ENCODE measurements around the gene MYO15A.

DNA sequence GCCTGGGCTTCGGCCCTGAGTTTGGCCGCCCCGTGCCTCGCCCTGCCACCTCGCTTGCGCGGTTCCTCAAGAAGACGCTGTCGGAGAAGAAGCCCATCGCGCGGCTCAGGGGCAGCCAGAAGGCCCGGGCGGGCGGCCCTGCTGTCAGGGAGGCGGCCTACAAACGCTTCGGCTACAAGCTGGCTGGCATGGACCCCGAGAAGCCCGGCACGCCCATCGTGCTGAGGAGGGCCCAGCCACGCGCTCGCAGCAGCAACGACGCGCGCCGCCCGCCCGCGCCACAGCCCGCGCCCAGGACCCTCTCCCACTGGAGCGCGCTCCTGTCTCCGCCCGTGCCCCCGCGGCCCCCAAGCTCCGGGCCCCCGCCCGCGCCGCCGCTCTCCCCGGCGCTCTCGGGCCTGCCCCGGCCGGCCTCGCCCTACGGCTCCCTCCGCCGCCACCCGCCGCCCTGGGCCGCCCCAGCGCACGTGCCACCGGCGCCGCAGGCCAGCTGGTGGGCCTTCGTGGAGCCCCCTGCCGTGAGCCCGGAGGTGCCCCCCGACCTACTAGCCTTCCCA lies 12.0 kb downstream of the MYO15A start:
- TF ChIP-seq ZNF335 (tag by site-specific recombination; conservative IDR thresholded peaks at IDR 0.05): no peak
- TF ChIP-seq, protein P1, sequence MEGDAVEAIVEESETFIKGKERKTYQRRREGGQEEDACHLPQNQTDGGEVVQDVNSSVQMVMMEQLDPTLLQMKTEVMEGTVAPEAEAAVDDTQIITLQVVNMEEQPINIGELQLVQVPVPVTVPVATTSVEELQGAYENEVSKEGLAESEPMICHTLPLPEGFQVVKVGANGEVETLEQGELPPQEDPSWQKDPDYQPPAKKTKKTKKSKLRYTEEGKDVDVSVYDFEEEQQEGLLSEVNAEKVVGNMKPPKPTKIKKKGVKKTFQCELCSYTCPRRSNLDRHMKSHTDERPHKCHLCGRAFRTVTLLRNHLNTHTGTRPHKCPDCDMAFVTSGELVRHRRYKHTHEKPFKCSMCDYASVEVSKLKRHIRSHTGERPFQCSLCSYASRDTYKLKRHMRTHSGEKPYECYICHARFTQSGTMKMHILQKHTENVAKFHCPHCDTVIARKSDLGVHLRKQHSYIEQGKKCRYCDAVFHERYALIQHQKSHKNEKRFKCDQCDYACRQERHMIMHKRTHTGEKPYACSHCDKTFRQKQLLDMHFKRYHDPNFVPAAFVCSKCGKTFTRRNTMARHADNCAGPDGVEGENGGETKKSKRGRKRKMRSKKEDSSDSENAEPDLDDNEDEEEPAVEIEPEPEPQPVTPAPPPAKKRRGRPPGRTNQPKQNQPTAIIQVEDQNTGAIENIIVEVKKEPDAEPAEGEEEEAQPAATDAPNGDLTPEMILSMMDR (tag by site-specific recombination; IDR thresholded peaks at IDR 0.05): no peak
- no peak for TF ChIP-seq ZNF830 (tag by site-specific recombination; IDR thresholded peaks at IDR 0.05; ENCODE audit: low read depth)
- TF ChIP-seq RBAK (tag by site-specific recombination; IDR thresholded peaks at IDR 0.05): no peak
- TF ChIP-seq ELK4 (IDR thresholded peaks at IDR 0.05; ENCODE audit: borderline replicate concordance, low read depth, low read length): no peak
- TF ChIP-seq ZNF324 (tag by site-specific recombination; IDR thresholded peaks at IDR 0.05): no peak
- TF ChIP-seq MEIS1 (CRISPR knock-in tag; IDR thresholded peaks at IDR 0.05; ENCODE audit: borderline replicate concordance): no peak
- TF ChIP-seq, protein P2, sequence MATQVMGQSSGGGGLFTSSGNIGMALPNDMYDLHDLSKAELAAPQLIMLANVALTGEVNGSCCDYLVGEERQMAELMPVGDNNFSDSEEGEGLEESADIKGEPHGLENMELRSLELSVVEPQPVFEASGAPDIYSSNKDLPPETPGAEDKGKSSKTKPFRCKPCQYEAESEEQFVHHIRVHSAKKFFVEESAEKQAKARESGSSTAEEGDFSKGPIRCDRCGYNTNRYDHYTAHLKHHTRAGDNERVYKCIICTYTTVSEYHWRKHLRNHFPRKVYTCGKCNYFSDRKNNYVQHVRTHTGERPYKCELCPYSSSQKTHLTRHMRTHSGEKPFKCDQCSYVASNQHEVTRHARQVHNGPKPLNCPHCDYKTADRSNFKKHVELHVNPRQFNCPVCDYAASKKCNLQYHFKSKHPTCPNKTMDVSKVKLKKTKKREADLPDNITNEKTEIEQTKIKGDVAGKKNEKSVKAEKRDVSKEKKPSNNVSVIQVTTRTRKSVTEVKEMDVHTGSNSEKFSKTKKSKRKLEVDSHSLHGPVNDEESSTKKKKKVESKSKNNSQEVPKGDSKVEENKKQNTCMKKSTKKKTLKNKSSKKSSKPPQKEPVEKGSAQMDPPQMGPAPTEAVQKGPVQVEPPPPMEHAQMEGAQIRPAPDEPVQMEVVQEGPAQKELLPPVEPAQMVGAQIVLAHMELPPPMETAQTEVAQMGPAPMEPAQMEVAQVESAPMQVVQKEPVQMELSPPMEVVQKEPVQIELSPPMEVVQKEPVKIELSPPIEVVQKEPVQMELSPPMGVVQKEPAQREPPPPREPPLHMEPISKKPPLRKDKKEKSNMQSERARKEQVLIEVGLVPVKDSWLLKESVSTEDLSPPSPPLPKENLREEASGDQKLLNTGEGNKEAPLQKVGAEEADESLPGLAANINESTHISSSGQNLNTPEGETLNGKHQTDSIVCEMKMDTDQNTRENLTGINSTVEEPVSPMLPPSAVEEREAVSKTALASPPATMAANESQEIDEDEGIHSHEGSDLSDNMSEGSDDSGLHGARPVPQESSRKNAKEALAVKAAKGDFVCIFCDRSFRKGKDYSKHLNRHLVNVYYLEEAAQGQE (tag by site-specific recombination; IDR thresholded peaks at IDR 0.05): no peak
- TF ChIP-seq, protein P3, sequence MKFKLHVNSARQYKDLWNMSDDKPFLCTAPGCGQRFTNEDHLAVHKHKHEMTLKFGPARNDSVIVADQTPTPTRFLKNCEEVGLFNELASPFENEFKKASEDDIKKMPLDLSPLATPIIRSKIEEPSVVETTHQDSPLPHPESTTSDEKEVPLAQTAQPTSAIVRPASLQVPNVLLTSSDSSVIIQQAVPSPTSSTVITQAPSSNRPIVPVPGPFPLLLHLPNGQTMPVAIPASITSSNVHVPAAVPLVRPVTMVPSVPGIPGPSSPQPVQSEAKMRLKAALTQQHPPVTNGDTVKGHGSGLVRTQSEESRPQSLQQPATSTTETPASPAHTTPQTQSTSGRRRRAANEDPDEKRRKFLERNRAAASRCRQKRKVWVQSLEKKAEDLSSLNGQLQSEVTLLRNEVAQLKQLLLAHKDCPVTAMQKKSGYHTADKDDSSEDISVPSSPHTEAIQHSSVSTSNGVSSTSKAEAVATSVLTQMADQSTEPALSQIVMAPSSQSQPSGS (tag by site-specific recombination; IDR thresholded peaks at IDR 0.05; ENCODE audit: low read depth): no peak
- no peak for TF ChIP-seq ZNF16 (tag by site-specific recombination; IDR thresholded peaks at IDR 0.05; ENCODE audit: low read depth)
- no peak for TF ChIP-seq ZXDB (tag by site-specific recombination; IDR thresholded peaks at IDR 0.05)
- TF ChIP-seq ZNF416 (tag by site-specific recombination; IDR thresholded peaks at IDR 0.05): no peak

Measured in HEK293 (cell line).